NK-92 treated with Interleukin-12 subunit alpha and Interleukin-12 subunit beta, amount 100 ng/mL, for 24 hours (cell line): ENCODE results near the gene LENEP.

Experiments used
- DNase-seq: peaks from one replicate; lab custom pipeline; 2025; lab: John Stamatoyannopoulos, UW

Gene LENEP

GRCh38 chr1:154960446-154961136, 32.8 kb upstream of the LENEP start:
- no peak for DNase-seq

GRCh38 chr1:154961207-154962155, 31.9 kb upstream of the LENEP start, which contains the start of gene PYGO2:
Gene PYGO2 (minus strand): TSS chr1:154961782. CDS start chr1:154961576, 206 bp downstream.
- peak; percentile 82 for DNase-seq

- DNase-seq: no peak
These were observed 31.1 kb upstream of the LENEP start for GRCh38 chr1:154962156-154962749.

- DNase-seq: no peak
These were observed 30.5 kb upstream of the LENEP start for GRCh38 chr1:154962795-154963330.

GRCh38 chr1:154963643-154964042, 29.7 kb upstream of the LENEP start:
- no peak for DNase-seq

GRCh38 chr1:154964359-154964758, 29.0 kb upstream of the LENEP start:
- no peak for DNase-seq

- no peak for DNase-seq
These were observed 27.3 kb upstream of the LENEP start for GRCh38 chr1:154966111-154966510.

- no peak for DNase-seq
These were observed 25.9 kb upstream of the LENEP start for GRCh38 chr1:154967331-154967950.

GRCh38 chr1:154968731-154969130, 24.7 kb upstream of the LENEP start:
- DNase-seq: no peak

GRCh38 chr1:154969246-154969645, 24.1 kb upstream of the LENEP start:
- DNase-seq: no peak

- no peak for DNase-seq
These were observed 23.4 kb upstream of the LENEP start for GRCh38 chr1:154969860-154970452.

- no peak for DNase-seq
These were observed 22.6 kb upstream of the LENEP start, which contains the start of gene SHC1 for GRCh38 chr1:154970631-154971340. Gene SHC1 (minus strand): TSS chr1:154970747. CDS start chr1:154970526, 221 bp downstream.

GRCh38 chr1:154971341-154971998, 21.9 kb upstream of the LENEP start:
- DNase-seq: no peak

- DNase-seq: no peak
These were observed 21.2 kb upstream of the LENEP start for GRCh38 chr1:154972213-154972516.

- no peak for DNase-seq
These were observed 20.7 kb upstream of the LENEP start for GRCh38 chr1:154972517-154973343.

GRCh38 chr1:154973344-154974101, 19.9 kb upstream of the LENEP start:
- DNase-seq: peak; percentile 81

- DNase-seq: peak; percentile 98
These were observed 19.1 kb upstream of the LENEP start, which contains the start of gene CKS1B for GRCh38 chr1:154974102-154974807. Gene CKS1B (plus strand): TSS chr1:154974681. CDS start chr1:154974746, 65 bp downstream.
